HepG2 (cell line): ENCODE measurements around the gene GMPPB.
"Not testable (repeated sequence)": the region's sequence is repeated elsewhere in the genome, so short reads cannot be mapped to it uniquely, and the experiment has no call there.

ENCODE experiments used
- GABPB1 ChIP-seq: IDR thresholded peaks from 2 replicates; pipeline ENCODE4 v1.6.1; 2016; ENCODE audit warnings: mild to moderate bottlenecking, missing genetic modification reagents, moderate library complexity, missing compliant biosample characterization
- KMT2B ChIP-seq: IDR thresholded peaks from 2 replicates; pipeline ENCODE4 v1.6.1; 2016; ENCODE audit warnings: missing genetic modification reagents, missing compliant biosample characterization
- MXI1 ChIP-seq: IDR thresholded peaks from 3 replicates; pipeline ENCODE4 v1.6.1; 2012; ENCODE audit warnings: low read depth, low read length, inconsistent platforms, borderline replicate concordance
- STAT5B ChIP-seq: sonication (generic); formaldehyde crosslinking; IDR thresholded peaks from 2 replicates; pipeline ENCODE4 v1.4.0; 2020; ENCODE audit warnings: missing genetic modification reagents
- TF ChIP-seq, protein P1 (sequence below): sonication (generic); formaldehyde crosslinking; IDR thresholded peaks from 2 replicates; pipeline ENCODE4 v1.5.0; 2020; ENCODE audit warnings: mild to moderate bottlenecking, missing genetic modification reagents, moderate library complexity

DNA sequence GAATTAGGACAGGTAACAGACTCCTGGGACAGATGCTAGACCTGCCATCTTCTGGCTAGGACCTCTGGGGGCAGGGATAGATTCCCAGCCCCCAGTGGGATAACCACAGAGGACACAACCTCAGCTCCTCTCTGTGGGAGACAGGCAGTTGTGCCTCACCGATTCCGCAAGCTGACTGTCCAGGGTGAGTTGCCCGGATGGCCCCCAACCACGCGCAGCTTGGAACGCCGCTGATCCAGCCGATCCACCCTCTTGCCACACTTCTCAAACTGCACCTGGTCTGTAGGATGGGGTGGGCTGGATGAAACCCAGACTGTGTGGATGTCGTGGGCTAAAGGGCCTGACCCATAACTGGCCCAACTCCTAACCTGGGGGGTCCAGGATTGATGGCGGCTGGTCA lies 38.6 kb downstream of the GMPPB start:
- not testable (repeated sequence) for TF ChIP-seq KMT2B; STAT5B (CRISPR knock-in tag); MXI1; GABPB1 (CRISPR knock-in tag)
- TF ChIP-seq, protein P1, sequence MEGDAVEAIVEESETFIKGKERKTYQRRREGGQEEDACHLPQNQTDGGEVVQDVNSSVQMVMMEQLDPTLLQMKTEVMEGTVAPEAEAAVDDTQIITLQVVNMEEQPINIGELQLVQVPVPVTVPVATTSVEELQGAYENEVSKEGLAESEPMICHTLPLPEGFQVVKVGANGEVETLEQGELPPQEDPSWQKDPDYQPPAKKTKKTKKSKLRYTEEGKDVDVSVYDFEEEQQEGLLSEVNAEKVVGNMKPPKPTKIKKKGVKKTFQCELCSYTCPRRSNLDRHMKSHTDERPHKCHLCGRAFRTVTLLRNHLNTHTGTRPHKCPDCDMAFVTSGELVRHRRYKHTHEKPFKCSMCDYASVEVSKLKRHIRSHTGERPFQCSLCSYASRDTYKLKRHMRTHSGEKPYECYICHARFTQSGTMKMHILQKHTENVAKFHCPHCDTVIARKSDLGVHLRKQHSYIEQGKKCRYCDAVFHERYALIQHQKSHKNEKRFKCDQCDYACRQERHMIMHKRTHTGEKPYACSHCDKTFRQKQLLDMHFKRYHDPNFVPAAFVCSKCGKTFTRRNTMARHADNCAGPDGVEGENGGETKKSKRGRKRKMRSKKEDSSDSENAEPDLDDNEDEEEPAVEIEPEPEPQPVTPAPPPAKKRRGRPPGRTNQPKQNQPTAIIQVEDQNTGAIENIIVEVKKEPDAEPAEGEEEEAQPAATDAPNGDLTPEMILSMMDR (CRISPR knock-in tag): not testable (repeated sequence)
